Stimulated activated CD8-positive, alpha-beta memory T cell treated with anti-CD3 and anti-CD28 coated beads, Interleukin-7, amount 100 ng/mL, for 1 hour (primary cell): ENCODE results near the gene SLC35B1.
A peak's percentile ranks its signal among the peaks of the same experiment; 100 is the strongest.

Source experiments
- DNase-seq, 2 donors: peaks; one replicate each; pipeline ENCODE4 v3.0.0-alpha.2; 2020; ENCODE audit warnings: low read depth in 2 of 2

The SLC35B1 gene, protein sequence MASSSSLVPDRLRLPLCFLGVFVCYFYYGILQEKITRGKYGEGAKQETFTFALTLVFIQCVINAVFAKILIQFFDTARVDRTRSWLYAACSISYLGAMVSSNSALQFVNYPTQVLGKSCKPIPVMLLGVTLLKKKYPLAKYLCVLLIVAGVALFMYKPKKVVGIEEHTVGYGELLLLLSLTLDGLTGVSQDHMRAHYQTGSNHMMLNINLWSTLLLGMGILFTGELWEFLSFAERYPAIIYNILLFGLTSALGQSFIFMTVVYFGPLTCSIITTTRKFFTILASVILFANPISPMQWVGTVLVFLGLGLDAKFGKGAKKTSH

DNA sequence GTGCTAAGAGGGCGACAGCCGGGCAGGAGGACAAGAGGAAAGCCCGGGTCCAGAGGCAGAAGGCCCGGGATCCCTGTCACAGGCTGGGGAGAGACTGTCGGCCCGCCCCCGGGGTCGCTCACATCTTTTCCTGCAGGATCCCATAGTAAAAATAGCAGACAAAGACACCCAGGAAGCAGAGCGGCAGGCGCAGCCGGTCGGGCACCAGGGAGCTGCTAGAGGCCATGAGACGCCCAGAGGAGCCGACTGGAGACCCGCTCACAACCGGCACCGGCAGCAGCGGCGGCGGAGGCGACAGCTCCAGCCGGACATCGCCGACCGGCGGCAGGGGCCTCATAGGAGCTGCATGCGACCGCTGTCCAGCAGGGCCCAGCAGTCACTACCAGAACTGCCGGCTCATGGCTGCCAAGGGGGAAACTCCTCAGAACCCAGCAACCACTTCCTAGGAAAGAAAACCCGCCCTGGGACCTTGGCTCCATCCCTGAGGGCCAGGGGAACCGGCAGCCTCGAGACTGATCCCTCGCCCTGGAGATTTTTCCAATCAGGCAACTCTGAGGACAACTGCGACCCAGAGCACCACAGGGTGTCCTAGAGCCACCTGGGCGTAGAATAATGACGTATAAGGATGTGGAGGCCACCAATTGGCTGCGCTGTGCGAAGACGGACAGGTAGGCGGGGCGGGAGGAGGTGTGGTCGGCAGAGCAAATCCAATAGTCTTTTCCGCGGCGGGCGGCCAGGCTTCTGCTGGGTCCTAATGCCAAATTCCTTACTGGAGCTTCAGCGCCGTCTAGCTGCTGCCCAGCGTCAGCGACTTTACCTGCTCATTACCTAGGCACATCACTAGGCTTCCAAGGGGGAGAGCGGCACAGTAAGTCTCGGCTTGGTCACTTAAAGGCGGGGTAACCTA is at the start of gene SLC35B1:
SLC35B1 (minus strand) TSS at position 357 of the 907 bp plus-strand sequence; CDS start at position 226, 131 bp downstream.
- DNase-seq: peak; percentile 93 to 95

DNA sequence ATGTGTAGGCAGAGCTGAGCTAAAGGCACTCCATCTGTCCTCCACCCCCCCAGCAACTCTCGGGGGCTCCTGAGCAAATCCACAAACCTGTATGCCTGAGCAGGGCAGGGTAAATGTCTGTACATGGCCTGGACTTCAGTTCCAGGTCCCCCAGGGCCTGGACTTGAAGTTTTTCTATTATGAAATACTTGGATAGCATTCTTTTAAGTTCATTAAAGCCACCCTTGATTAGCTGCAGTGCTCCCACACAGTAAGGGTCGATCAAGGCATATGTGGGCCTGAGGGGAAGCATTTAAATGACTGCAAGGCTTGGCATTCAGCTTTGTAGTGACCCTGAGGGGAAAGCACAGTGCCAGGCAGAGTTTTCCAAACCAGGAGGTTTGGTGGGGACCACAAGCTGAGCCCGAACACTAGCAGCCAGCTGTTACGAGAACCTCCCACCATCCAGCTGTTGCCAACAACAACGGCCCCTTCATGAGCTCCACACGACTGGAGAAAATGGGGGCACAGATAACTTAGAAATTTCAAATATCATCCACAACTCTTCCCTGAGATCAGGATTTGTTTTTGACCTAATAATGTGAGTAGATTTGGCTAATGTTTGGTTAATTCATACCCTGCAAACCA is 49.5 kb upstream of the SLC35B1 start:
- no peak for DNase-seq

DNA sequence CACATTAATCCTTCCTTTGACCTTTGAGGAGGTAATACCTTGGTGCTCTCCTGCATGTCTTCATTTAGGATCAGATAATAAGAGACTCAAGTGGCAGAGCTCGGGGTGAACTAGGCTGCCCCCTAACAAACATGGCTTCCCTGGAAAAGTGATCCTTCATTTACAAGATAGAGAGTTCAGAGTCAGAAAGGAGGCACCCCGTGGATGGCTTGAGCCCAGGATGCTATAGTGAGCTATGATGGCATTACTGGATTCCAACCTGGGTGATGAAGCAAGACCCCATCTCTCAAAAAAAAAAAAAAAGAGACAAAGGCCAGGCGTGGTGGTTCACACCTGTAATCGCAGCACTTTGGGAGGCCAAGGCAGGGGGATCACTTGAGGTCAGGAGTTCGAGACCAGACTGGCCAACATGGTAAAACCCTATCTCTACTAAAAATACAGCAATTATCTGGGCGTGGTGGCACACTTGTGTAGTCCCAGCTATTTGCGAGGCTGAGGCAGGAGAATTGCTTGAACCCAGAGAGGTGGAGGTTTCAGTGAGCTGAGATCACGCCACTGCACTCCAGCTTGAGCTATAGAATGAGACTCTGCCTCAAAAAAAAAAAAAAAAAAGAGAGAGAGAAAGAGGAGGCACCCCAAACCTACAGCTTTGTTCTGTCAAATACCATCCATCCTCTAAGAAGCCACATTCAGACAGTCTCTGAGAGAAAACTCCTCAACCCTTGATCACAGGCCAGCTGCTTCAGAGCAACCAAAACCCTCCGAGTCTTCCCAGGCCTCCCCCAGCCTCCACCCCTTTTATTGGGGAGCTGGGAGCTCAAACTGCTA is 48.8 kb upstream of the SLC35B1 start:
- no peak for DNase-seq

DNA sequence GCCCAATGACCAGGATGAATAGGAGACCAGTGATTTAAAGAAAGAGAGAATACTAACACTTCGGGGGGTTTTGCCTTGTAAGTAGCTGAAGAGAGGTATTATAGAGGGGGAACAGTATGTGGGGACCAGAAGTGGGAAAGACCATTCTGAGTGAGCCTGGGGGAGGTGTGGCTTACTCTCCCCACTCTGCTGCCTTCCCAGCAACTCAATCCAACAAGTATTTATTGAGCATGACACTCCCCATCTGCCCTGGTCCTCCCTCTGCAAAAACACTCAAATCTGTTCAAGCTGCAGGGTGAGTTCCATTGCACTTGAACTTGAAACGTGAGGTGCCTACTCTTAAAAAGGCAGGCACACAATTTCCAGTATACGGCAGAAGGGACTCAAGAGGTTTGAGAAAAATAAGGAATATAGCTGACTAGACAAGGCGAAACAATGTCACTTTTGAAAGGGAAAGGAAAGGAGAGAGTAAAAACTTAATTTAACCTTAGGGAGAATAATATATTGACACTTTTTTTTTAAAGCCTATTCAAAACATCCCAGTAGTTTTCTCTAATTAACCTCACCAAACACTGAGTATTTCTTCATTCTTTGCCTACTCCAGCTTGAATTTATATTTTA is 48.0 kb upstream of the SLC35B1 start:
- DNase-seq: no peak

DNA sequence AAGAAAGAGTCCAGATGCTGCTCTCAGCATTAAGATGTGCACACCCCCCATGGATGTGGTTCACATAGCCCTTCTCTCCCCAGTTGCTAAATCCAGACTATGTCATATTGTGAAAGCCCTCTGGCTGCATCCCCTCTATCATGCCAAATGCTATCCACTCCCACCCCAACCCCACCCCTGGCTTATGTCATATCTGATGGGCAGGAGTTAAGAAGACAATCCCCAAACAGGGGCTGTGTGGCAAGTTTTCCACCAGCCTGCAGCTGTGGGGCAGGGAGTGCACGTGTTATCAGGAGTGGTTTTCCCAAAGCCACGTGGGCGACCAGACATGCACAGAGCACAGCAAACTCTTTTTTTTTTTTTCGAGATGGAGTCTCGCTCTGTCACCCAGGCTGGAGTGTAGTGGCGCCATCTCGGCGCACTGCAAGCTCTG is 46.2 kb upstream of the SLC35B1 start:
- DNase-seq: no peak

DNA sequence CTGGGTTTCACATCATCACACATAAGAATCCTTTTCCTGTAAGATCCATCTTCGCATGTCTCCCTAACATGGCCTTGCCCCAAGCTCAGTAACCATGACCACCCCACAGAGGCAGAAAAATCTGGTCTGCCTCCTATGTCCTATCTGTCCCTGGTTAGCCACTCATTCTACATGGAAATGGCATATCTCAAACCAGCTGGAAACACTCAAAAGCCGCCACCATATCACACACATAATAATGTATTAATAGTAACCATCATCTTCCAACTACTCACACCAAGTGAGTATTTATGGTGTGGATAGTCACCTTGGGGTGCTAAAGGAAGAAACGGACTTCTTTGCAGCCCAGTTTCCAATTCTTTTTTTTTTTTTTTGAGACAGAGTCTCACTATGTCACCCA is 44.7 kb upstream of the SLC35B1 start:
- no peak for DNase-seq

DNA sequence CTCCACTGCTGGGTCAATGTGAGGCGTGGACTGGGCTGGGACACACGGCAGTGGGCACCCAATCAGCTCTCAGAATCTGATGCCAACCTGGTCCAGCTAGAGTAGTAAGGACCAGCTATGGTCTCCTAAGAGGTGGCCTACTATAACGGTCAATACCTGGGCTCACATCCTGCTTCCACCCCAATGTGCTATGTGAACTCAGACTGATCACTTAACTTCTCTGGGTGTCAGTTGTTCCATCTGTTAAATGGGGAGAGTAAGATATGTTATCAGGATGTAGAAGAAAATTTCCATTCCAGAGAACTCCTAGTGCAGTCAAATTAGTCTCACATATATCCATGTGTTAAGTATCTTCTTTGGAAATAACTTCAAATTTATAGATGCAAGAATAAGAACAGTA is 42.0 kb upstream of the SLC35B1 start:
- DNase-seq: no peak

DNA sequence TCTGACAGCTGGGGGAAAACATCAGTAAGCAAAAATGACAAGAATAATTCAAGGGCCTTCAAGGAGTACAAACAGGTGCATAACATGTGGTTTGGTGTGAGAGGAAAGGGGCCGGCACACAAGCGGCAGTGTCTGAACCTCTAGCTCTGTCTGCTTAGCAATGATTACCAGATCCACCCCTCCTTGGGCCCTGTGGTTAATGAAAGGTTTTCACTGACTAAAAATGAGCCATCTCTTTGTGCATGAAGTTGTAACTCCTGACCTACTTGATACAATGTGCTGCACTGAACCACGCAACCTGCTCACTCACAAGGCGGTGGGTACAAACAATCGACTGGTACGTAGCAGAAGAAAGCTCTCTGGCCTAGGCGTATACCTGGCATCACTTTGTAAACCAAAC is 41.0 kb upstream of the SLC35B1 start:
- DNase-seq: peak in 1 of 2 donors; percentile 18

DNA sequence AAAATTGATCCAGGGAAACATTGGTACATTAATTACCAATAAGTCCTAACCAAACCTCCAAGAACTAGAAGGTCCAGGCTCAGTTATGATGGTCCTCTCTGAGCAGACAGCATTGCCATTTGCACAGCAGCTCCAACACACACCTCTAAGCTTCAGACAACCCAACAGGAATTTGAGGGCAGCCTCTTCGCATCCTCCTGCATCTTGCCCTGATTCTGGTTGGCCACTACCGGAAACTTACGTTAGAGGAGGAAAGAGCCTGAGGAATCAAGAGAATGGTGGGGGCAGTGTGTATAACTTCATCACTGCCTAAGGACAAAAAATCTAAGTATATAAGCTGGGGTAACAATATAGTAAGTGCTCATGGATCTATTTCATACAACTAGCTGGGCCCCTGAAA is 40.5 kb upstream of the SLC35B1 start:
- DNase-seq: no peak

DNA sequence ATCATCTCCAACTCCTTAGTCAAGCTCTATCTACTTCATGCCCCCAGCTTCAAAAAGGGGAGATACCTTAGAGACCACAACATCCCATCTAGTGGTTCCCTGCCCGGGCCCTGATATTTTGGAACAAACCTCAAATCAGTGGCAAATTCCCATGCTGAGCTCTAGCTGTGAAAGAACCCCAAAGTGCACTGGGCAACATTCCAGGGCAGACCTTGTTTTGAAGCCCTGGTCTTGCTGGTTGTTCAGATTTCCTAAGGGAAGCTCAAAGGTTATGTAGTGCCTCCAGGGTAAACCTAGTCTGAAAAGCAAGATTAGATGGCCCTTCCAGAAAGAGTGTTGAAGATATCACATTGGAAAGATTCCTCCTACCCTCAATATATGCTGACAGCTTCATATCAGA is 39.9 kb upstream of the SLC35B1 start:
- DNase-seq: no peak

DNA sequence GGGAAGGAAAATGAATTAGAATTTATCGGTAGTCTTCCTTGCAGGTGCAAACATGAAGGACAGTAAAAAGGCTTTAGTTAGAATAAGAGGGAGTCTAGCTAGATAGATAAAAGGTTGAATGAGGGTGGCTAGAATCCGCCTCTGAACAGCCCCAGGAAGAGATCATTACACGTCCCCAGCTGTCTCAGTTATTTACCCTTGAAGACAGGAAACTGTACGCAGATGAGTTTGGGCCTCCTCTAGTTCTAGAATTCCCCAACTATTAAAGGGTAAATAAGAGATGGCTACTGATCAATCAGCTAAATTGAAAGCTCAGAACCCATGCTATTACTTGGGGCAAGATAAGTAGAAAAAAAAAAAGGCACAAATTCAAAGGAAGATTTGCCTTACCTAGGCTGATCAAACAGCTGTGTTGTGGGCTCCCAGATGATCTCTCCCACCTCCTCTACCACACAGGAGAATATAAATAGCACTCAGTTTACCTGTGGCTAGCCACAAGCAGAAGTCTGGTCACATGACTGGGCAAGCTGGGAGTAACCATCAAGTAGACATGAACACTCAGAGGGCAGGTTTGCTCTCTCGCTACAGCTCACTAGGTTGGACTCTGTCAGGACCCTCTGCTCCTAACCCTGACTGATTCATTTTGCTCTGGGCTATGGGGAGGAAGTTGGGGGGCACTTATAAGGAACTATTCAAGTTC is 39.2 kb upstream of the SLC35B1 start:
- DNase-seq: no peak

DNA sequence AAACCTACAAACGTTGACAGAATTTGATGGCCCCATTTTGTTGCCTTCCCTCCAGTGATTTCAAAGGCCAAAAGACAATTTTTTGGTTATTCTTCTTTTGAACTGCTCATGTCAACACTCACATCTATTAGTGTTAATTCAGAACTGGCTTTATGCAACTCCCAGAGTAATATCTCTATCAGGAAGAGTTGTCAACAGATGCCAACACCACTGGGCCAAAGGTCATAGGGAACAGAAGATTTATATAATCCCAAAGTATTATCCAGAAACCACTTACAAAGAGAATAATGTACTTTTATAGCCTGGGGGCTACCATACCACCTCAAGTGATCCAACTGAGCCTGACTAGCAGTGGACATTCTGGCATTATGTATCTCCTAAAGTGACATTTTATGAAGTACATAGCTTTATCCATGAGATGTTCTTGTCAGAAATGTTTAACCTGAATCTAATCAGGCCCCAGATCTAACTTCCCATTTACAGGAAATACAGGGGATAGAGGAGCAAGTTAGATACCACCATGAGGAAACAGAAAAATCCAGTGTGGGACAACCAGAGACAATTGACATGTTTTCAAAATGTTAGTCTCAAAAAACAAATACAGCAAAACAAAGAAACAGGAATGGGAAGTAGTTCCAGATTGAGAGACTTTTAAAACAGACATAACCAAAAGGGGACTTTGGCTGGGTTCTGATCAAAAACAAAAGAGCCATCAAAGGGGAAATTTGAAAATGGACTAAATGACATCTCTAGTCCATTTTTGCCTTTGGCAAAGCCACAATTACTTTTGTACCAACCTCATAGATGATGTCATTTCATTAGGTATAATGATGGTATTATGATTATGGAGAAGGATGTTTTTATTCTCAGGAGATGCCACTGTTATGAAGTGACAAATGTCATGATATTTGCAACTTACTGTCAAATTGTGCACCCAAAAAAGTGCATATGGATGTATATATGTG is 37.7 kb upstream of the SLC35B1 start:
- DNase-seq: no peak

DNA sequence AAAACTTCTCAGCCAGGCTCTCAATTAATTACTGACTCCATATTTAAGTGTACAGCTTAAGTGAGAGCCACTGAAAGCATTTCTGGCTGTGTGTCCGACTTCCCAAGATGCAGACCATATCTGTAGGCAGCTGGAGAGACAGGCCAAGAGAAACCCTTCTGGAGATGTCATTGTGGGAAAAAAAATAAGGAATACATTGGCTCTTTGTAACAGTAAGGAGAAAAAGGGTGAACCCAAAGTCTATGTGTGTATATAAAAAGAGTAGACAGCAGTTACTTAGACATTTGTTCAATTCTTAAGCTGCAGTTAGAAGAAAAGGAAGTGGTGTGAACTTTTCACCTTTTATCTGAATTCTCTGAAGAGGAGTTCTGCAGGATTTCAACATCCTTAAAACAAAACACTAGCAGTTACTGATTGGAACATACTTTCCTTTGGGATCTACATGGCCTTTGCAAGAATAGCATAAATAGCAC is 34.4 kb upstream of the SLC35B1 start:
- no peak for DNase-seq

DNA sequence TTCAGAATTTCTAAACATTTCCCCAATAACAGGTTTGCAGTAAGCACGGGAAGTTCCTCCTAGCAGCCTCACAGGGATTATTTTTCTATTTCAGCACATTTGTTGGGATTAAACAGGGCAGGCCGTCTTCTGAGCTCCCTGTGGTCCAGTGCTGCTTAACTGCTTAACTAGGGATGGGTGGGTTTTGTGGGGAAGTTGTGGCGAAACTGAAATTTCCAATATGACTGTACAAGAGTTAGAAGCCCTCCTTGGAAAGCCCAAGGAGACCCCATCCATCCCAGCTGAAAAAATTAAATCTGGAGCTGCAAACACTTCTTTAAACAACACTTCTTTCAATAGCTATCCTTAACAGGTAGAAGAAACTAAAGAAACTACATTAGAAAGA is 33.9 kb upstream of the SLC35B1 start:
- DNase-seq: no peak

DNA sequence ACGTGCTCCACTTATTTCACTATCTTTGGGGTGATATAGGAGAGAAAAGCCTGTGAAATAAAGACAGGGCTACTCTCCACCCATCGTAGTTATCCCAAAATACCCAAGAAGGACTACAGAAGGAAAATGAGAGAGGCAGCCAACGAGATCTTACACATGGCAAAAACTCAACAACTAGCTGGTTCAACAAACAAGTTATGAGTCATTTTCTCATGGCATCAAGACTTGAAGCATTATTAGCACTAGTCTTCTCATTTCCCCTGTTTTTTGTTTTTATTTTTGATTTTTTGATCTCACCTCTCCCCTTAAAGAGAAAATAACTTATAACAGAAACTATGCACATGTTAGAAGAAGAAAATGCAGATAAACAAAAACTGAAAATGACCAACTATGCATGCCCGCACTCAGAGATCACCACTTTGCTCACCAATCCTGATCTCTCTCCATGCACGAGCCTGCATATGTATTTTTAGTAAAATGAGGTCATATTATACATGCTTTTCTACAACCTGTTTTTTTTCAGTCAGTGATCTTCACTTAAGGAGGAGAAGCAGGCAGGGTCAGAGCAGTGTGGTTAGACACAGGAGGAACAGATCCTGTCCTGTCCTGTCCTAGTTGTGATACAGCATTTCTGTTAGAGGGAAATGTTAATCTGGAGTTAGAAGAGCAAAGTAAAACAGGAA is 33.4 kb upstream of the SLC35B1 start:
- DNase-seq: no peak

DNA sequence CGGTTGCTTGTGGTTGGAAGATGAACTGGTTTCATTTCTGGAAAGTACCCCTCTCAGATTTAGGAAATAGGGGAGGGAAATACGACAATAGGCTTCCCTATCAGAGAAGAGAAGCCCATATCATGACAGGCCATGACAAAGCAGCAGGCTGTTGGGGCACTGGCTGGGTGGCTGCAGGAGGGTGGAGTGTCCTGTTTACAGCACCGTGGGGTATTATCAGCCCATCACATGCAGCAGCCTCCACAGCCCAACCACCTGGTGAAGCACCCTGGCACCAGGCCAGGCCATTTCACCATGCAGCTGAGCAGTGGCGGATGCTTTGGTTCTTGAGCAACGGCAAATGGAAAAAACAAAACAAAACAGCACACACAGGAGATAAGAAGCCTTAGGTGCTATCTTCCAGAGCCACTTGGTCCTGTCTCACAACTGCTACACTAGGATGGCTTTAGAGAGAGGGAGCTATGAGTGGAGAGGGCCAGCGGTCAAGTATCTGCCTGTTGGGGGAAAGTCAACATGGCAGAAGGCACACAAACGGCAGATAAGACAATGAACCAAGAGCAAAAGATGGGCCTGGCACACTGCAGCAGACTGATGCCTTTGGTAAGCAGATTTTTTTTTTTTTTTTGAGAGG is 32.0 kb upstream of the SLC35B1 start:
- DNase-seq: peak; percentile 88 to 90

DNA sequence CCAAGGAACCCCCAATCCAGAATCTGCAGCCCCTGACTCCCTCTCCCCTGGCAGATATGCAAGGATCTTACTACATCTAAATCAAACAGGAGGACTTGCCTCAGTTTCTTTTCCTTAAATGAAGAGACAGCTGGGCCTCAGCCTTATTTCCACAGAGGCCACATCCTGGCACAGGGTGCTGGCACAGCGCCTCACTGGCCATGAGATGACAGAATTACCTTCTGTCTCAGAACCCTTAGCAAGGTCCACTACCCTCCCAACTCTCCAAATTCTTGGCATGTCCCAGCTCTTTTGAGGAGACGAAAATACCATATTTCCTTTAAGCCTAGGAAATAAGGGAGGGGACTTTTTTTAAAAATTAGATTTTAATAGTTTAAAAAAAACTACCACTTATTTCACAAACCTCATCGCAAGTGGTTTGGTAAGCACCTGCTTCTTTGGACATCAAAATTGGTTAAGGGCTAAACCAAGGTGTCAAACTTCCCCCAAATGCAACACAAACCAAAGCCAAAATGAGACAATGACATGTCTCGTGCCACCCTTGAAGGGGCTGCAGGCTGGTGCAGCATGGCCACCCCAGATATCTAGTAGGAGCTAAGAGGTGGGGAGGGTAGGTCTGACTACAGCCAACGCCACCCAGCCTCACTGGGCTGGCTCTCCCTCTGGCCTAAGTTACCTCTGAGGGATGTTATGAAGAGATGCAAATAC is 30.8 kb upstream of the SLC35B1 start:
- no peak for DNase-seq
